CD1c-positive myeloid dendritic cell (primary cell): ENCODE results near the gene FAM200A.
"Not testable (repeated sequence)": the region's sequence is repeated elsewhere in the genome, so short reads cannot be mapped to it uniquely, and the experiment has no call there.

ENCODE experiments used
- DNase-seq: peaks from one replicate; pipeline ENCODE4 v3.0.0-alpha.2; 2016; ENCODE audit errors: extremely low spot score

The FAM200A gene

GRCh38 chr7:99551767-99552463 is at the start of gene FAM200A:
Gene FAM200A, minus strand, starts transcription at chr7:99552114. Its CDS starts 3,707 bp downstream, at chr7:99548407.
- peak; percentile 90 for DNase-seq

GRCh38 chr7:99599836-99600235 is 47.9 kb upstream of the FAM200A start:
- no peak for DNase-seq

DNA sequence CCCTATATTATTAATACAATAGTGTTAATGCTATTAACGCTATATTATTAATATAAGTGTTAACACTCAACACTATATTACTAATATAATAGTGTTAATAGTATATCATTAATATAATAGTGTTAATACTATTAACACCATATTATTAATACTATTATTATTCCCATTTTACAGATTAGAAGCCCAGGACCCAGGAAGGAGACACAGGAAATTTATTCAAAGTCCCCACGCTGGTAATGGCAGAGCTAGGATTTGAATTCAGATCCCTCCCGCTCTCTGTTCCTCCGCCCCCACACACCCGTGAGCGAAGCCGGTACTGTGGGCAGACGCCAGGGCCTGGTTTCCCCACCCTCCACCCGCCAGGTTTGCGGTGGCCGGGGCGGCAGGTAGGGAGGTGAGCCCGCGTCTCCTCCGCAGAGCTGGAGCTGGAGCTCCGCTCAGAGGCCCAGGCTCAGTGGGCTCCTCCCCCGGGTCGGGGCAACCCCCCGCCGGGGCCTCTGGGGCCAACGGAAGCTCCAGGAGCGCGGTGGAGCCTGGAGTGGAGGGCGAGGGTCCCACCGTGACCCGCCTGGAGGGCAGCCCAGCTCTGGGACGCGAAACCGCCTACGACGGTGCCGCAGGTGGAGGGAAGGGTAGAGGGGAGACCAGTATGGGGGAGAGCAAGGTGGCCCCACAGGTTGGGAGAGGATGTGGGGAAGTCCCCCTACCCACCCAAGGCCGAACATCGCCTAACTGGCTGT is 46.0 kb upstream of the FAM200A start, which contains the start of gene TMEM225B:
TSS of gene TMEM225B (plus strand) at position 506 of the 740 bp plus-strand sequence. CDS start 6,122 bp downstream, outside the sequence.
- DNase-seq: no peak

- DNase-seq: no peak
Measured at GRCh38 chr7:99596408-99596955, 44.6 kb upstream of the FAM200A start.

DNA sequence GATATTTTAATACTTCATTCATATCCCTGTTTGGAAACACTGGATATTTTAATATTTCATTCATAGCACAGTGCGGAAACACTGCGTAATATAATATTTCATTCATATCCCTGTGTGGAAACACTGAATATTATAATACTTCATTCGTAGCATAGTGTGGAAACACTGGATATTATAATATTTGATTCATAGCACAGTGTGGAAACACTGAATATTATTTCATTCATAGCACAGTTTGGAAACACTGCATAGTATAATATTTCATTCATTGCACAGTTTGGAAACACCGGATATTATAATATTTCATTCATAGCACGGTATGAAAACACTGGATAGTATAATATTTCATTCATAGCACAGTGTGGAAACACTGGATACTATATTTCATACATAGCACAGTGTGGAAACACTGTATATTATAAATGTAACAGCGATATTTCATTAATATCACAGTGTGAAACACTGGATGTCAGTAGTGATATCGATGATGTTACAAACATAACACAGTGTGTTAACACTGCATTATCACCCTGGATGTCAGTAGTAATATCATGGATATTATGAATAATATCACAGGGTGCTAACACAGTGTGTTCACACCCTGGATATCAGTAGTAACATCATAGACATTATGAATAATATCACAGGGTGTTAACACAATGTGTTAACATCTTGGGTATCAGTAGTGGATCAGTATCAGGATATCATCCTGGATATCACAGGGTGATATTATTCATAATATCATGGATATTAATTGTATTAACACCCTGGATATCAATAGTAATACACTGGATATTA is 43.2 kb upstream of the FAM200A start:
- DNase-seq: no peak

DNA sequence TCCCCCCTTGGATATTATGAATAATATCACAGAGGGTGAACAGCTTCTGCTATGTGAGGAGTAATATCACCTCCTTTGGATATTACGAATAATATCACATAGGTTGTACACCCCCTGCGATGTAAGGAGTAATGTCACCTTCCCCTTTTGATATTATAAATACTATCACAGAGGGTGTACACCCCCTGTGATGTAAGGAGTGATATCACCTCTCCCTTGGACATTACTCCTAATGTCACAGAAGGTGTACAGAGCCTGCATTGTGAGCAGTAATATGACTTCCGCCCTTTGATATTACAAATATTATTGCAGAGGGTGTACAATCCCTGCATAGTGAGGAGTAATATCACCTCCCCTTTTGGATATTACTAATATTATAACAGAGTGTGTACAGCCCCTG is 37.0 kb upstream of the FAM200A start:
- DNase-seq: no peak

- DNase-seq: not testable (repeated sequence)
Measured at GRCh38 chr7:99580778-99581332, 28.9 kb upstream of the FAM200A start.

- DNase-seq: no peak
Measured at GRCh38 chr7:99579956-99580777, 28.3 kb upstream of the FAM200A start.

GRCh38 chr7:99579281-99579955 is 27.5 kb upstream of the FAM200A start:
- DNase-seq: no peak

DNA sequence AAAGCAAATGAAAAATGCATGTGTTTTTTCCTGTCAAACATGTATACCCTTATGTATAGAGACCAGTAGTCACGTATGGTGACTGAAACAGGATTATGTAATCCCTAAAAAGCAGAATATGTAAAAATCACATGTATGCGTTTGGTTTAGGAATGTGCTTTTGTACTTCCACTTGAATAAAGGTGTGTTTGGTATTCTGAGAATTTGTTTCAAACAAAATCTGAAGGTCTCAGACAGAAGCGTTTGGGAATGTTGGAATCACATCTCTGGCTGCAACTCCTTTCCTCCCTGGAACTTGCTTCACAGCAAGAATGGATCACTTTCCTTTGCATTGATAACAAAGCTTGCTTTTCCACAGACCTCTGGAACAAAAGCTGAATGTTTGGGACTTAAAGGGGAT is 24.3 kb upstream of the FAM200A start:
- DNase-seq: no peak

GRCh38 chr7:99573257-99573656 is 21.3 kb upstream of the FAM200A start:
- no peak for DNase-seq

- no peak for DNase-seq
Measured at GRCh38 chr7:99571768-99572167, 19.9 kb upstream of the FAM200A start.

GRCh38 chr7:99568770-99569169 is 16.9 kb upstream of the FAM200A start:
- not testable (repeated sequence) for DNase-seq

GRCh38 chr7:99563650-99564049 is 11.7 kb upstream of the FAM200A start:
- no peak for DNase-seq

GRCh38 chr7:99562832-99563231 is 10.9 kb upstream of the FAM200A start:
- peak; percentile 73 for DNase-seq

GRCh38 chr7:99562114-99562784 is 10.3 kb upstream of the FAM200A start:
- no peak for DNase-seq

- no peak for DNase-seq
Measured at GRCh38 chr7:99561737-99562051, 9.8 kb upstream of the FAM200A start.

DNA sequence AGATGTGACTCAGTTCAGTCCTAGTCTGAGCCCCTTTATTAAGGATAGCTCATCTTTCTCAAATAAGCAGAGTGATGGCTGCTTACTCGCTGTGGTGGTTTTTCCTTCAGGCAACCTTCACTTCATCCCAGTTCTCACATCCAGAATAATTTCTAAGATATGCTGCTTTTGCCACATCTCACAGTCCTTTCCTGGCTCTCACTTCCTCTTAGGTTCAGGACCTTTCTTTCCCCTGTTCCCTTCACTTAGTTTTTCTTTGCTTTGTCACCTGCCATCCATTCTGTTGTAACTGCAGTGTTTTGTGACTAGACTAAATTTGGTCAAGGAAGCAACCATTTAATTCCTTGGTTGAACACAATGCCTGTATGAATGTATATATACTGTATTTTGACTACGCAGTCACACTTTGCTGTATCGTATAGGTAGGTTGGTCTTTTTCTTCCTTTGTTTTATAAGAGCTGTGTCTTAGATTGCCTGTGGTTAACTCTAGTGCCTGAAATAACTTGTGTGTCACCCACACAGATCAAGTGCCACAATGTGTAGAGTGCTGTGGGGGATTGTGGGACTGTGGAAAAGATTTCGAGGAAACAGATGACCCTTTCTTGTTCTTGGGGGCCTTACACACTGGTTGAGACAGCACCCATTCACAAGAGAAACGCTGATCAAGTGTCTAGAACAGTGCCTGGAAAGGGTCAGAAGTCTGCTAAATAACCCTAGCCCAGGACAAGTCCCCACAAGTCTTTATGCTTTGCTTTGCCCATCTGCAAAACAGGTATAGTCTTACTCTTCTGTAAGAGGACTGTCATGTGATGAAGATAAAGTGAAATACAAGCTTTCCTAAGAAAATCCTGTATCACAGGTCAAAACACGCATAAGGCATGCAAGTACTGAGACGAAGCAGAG is 9.2 kb upstream of the FAM200A start:
- no peak for DNase-seq
